G401.6 (cell line): ENCODE results near the gene OR2T2.
"Not testable (repeated sequence)": the region's sequence is repeated elsewhere in the genome, so short reads cannot be mapped to it uniquely, and the experiment has no call there.

Source experiments
- FAIRE-seq: peaks from 2 replicates; lab custom pipeline; 2012; peaks lifted over from hg19 to GRCh38; lab: Jason Lieb, UNC

Gene OR2T2

GRCh38 chr1:248445399-248445798, at the start of gene OR2T2:
Gene OR2T2 (plus strand): TSS chr1:248445637. CDS start chr1:248452798, 7,161 bp downstream.
- FAIRE-seq: not testable (repeated sequence)

GRCh38 chr1:248402748-248403147, 42.7 kb upstream of the OR2T2 start, which contains the start of gene OR2T1:
Gene OR2T1 (plus strand): TSS chr1:248403048. CDS start chr1:248406148, 3,100 bp downstream.
- no peak for FAIRE-seq

GRCh38 chr1:248404024-248404423, 41.4 kb upstream of the OR2T2 start:
- FAIRE-seq: no peak

GRCh38 chr1:248406721-248407692, 38.4 kb upstream of the OR2T2 start:
- FAIRE-seq: no peak

- no peak for FAIRE-seq
Observed at GRCh38 chr1:248416226-248416625, 29.2 kb upstream of the OR2T2 start.

- FAIRE-seq: no peak
Observed at GRCh38 chr1:248417854-248418253, 27.6 kb upstream of the OR2T2 start.

GRCh38 chr1:248421384-248421783, 24.1 kb upstream of the OR2T2 start:
- FAIRE-seq: no peak

GRCh38 chr1:248427526-248428191, 17.8 kb upstream of the OR2T2 start:
- FAIRE-seq: not testable (repeated sequence)

- FAIRE-seq: not testable (repeated sequence)
Observed at GRCh38 chr1:248428192-248428533, 17.3 kb upstream of the OR2T2 start.

GRCh38 chr1:248431683-248432082, 13.8 kb upstream of the OR2T2 start:
- FAIRE-seq: not testable (repeated sequence)

- not testable (repeated sequence) for FAIRE-seq
Observed at GRCh38 chr1:248432201-248432600, 13.2 kb upstream of the OR2T2 start.

- not testable (repeated sequence) for FAIRE-seq
Observed at GRCh38 chr1:248433811-248434415, 11.5 kb upstream of the OR2T2 start.

- not testable (repeated sequence) for FAIRE-seq
Observed at GRCh38 chr1:248434913-248435312, 10.5 kb upstream of the OR2T2 start.

- FAIRE-seq: not testable (repeated sequence)
Observed at GRCh38 chr1:248436303-248436702, 9.1 kb upstream of the OR2T2 start.

- not testable (repeated sequence) for FAIRE-seq
Observed at GRCh38 chr1:248438668-248439067, 6.8 kb upstream of the OR2T2 start.

- FAIRE-seq: not testable (repeated sequence)
Observed at GRCh38 chr1:248439283-248439682, 6.2 kb upstream of the OR2T2 start.

GRCh38 chr1:248442500-248443277, 2.7 kb upstream of the OR2T2 start:
- FAIRE-seq: not testable (repeated sequence)

- FAIRE-seq: not testable (repeated sequence)
Observed at GRCh38 chr1:248444603-248445002, 834 bp upstream of the OR2T2 start.

GRCh38 chr1:248448409-248449074, 3.1 kb downstream of the OR2T2 start:
- not testable (repeated sequence) for FAIRE-seq

GRCh38 chr1:248449821-248450465, 4.5 kb downstream of the OR2T2 start:
- FAIRE-seq: not testable (repeated sequence)
